HG02798 (cell line): ENCODE data around the gene NUP42.
A peak's percentile ranks its signal among the peaks of the same experiment; 100 is the strongest.
"Not testable (repeated sequence)": the region's sequence is repeated elsewhere in the genome, so short reads cannot be mapped to it uniquely, and the experiment has no call there.

Source experiments
- ATAC-seq: cut with Tn5 transposase; IDR thresholded peaks from one replicate; pipeline ENCODE4 v1.9.1; 2021; ENCODE audit warnings: mild to moderate bottlenecking; ENCODE audit not compliant: unreplicated experiment, poor library complexity

Gene NUP42

DNA sequence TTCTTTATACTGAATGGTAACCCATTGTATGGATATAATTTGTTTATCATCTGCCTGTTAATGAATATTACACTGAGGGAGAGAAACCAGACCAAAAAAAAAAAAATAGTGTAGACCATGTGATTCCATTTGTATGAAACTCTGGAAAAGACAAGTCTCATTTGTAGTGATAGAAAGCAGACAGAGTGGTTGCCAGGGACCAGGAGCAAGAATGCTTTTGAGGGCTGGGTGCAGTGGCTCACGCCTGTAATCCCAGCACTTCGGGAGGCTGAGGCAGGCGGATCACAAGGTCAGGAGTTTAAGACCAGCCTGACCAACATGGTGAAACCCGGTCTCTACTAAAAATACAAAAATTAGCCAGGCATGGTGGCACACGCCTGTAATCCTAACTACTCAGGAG, 15.9 kb downstream of the NUP42 start:
- ATAC-seq: not testable (repeated sequence)

DNA sequence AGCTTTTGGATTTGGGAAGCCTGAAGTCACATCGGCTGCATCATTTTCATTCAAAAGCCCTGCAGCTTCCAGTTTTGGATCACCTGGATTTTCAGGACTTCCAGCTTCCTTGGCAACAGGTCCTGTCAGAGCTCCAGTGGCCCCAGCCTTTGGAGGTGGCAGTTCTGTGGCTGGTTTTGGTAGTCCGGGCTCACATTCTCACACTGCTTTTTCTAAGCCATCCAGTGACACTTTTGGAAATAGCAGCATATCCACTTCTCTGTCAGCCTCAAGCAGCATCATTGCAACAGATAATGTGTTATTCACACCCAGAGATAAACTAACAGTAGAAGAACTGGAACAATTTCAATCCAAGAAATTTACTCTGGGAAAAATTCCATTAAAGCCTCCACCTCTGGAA, 18.5 kb downstream of the NUP42 start:
- no peak for ATAC-seq

DNA sequence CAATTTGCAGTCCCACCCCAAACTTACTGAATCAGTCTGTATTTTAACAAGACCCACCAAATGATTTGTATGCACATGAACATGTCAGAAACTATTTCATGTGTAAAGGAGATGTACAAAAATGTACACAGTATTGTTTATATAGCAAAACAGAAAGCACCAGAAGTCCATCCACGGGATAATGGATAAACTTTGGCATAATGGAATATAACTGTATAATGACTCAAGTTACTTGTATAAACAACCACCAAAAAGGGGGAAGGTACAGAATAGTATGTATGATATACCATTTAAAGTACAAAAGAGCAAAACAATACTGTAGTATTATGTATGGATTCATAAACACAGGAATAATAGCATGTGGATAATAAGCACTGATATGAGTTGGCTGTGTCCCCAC, 22.4 kb downstream of the NUP42 start:
- ATAC-seq: no peak

DNA sequence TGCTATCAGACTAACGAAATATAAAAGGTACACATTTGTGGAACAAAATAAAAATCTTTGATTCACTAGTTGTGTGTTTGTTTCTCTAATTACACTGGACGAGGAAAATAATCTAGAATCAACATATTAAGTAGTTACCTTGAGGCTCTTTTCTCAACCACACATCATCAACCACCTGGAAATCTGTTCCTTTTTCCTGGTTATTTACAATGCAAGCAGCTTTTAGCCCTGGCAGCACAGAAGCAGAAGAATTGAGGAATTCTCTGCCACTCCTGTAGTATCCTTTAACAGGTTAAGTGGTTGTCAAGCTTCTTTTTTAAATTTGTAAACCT, 23.7 kb downstream of the NUP42 start:
- no peak for ATAC-seq

DNA sequence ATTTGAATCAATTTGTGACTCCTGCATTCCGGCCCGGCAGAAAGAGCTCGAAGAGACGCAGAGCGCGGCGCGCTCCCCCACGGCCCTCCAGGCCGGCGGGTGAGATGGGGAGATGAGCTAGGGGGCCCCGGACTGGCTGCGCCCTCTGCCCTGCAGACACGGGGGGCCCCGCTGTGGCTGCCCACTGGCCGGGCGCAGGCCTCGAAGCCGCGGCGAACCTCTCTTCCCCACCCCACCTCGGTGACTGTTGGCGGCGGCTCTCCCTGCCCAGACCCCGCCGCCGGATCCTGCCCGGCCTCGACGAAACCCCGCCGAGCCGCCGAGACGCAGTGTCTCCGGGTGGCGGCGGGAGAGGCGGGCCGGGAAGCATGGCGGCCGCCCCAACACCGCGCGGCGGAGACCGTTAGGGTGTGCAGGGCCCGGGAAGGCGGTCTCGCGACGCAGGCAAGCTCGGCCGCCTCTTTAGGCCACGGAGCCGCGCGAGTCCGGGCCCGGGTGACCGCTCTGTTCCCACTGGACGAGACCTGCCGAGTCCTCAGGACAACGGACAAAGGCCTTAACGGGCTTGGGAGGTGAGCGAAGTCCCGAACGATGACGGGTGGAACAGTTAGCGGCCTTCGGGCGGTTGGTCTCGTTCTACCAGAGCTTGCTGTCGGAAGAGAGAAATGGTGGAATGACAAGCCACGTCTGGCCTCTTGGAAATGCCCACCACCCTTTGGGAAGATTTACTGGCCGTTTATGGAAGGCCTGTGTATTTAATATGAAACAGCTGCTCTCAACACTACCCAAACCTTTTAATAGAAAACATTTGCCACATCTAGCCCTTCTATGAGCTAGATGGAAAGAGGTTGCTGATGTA, 24.3 kb downstream of the NUP42 start:
- ATAC-seq: peak; percentile 50

DNA sequence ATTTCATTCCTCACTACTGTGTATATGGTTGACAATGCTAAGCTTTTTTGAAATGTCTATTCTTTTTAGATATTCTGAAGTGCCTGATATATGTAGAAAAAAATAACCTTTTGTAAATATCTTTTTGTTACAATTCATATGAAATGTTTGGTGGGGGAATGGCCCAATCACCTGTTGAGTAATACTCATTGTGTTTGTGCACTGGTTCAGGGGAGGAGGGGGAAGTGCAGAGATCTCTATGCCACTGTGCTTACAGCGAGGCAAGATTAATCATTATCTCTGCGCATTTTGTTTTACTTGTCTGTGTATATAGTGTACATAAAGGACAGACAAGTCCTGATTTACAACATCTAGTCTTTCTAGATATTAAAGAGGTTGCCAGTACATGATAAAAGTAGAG, 25.2 kb downstream of the NUP42 start:
- no peak for ATAC-seq

DNA sequence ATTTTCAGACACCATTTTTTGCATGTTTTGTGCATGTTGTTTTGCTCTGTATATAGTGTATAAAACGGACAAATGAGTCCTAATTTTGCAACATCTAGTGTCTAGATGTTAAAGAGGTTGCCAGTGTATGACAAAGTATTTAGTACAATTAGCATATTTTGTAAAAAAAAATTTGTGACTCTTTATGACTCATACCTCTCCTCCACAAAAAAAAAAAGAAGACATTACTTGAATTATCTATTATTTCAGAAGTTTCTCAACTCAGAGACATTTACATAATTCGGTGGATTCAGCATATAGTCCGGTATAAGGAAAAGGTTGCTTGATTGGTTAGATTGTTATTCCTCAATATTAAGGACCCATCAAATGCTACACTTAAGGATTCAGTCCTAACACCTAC, 26.0 kb downstream of the NUP42 start:
- ATAC-seq: no peak

DNA sequence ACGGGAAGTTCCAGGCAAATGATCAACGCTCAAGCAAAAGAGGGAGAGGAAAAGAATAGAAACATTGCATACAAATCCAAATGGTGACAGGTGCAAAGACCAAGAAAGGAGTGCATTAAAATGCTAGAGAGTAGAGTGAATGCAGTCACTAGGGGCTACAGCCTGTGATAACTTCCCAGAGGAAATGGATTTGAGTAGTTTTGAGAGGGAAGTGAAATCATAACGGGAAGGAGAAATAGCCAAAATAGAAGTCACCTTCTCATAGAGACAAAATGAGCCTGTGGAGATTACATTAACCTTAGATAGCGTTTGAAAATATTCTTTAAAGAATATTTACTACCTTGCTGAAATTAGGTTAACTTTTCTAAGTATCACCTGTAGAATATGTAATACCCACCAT, 26.5 kb downstream of the NUP42 start:
- no peak for ATAC-seq

DNA sequence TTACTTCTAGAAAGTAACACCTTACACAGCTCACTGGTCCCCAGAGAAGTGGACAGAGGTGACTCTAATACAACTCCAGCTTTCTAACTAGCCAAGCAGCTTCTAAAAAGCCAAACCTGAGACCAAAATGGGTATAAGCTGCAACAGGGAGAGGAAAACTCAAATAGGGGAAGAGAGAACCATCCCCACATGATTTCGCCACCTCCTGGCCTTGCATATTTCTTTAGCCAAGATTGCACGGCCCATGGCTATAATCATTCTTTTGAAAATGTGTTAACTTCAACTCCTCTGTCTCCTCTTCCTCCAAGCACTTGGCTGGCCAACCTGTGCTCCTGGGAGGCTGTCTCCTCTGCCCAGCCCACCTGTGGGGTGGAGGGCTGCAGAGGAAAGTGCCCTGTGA, 28.7 kb downstream of the NUP42 start:
- no peak for ATAC-seq

DNA sequence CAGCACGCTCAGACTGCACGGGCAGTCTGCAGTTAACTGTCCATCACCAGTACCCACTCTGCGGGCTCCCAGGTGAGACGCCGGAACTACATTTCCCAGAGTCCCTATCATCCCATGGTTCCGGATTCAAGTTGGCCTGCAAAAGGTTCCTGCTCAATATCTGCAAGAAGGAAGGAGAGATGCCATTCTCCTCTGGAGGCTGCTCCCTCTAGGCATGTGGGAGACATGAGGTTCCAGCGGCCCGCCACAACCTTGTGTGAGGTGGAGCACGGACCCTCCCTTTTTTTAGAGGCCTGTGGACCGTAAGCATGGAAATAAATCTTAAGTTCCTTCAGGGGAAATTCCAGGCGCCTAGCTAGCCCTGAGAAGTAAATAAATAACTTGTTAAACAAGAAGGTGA, 29.7 kb downstream of the NUP42 start:
- ATAC-seq: no peak

DNA sequence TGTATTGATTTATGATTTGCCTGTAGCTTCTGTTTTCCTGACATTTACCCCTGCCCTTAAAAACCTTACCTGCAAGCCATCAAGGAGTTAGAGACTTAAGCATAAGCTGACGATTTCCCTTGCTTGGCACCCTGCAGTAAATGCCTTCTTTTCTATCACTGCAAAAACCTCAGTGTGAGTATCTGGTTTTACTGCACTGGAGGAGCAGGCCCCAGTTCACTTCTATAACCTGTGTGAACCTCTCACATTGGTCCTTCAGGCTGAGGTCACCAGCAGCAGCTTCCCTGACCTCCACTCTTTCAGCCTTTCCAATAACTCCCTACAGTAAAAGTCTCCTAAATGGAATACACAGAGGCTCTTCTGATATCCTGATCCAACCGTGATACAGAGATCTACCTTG, 30.5 kb downstream of the NUP42 start:
- ATAC-seq: no peak

DNA sequence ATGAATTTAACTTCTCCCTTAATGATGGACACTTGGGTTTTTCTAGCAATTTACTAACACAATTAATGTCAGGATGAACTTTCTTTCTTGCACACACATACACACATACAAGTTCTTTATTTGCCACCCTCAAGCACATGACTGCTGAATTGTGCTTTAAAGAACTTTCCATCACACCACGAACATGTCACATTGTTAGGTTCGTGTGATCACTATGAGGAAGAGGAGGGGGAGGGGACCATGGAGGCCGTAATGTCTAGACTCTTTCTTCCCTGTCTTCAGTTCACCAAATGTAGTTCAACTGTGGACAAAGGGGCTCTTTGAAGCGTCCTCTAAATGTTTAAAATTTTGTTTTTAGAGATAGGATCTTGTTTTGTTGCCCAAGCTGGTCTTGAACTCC, 31.0 kb downstream of the NUP42 start:
- no peak for ATAC-seq

DNA sequence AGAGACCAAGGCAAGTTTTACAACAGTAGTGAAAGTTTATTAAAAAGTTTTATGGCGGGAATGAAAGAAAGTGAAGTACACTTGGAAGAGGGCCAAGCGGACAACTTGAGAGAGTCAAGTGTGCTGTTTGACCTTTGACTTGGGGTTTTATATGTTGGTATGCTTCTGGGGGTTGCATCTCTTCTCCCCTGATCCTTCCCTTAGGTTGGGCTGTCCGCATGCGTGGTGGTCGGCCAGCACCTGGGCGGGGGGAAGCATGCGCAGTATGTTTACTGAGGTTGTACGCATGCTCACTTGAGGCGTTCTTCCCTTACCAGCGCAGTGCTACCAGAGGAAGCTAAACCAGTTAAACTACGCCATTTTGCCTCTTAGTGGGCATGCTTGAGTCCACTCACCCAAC, 31.9 kb downstream of the NUP42 start:
- ATAC-seq: no peak

DNA sequence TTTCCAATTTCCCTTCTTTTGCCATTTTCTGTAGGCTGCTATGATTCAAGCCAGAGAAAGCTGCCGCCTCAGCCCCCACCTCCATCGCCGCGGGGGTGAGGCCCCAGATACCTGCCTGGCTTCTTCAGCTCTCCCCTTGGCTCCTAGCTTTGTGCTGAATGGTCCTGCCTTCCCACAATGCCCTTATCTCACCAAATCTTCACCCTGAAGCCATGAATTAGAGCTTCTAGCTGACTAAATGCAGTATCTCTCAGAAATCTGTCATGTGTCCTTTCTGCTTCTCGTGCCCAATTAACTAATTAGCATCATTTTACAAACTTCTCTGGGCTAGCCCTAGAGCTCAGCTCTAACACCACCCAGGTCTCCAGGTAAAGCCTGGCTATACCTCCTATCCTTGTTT, 32.6 kb downstream of the NUP42 start:
- no peak for ATAC-seq

DNA sequence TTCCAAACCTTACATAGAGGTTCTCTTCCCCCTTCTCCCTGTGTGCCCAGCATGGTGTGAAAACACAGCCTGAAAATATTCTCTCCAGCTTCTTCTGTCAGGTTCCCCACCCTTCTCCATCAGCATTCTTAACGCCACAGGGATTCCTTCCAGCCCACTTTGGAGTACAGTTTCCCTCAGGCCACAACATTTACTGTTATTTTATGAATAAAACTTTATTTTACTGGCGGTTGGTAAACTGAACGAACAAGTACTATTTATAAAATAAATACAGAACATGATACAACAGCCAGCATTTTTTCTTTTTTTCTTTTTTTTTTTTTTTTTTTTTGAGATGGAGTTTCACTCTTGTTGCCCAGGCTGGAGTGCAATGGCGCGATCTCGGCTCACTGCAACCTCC, 33.1 kb downstream of the NUP42 start:
- ATAC-seq: no peak

DNA sequence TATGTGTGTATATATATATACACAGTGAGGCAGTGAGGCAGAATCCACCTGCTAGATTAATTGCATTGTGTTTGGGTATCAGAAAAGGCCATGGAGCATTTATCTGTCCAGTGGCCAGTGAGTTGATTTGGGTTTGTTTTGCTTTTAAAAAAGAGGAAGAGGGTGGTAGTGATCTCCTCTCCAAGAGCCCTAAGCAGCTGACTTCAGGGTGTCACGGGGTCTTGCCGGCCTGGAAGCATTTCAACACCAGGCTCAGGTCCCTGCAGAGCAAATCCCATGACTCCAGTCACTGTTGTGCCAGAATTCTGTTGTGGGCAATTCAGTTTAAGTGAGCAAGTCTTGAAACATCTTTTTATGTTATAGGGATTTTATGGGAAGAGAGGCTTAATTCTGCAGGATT, 34.2 kb downstream of the NUP42 start:
- no peak for ATAC-seq

DNA sequence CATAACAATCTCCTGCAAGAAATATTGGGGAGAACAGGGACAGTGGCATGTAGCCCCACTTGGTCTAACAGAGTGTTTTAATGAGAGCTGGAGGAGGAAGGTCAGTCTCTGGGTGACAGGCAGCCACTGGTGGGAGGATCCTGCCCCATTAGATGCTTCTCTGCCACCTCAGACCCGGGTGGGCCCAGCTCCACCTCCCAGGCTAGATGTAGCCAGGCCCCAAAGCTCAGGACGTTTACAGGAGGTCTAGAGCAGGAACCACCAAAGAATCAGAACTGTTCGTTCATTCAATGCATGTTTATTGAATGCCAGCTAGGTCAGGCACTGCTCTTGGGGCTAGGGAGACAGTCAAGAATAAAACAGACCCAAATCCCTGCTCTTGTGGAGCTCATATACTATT, 36.3 kb downstream of the NUP42 start:
- no peak for ATAC-seq

DNA sequence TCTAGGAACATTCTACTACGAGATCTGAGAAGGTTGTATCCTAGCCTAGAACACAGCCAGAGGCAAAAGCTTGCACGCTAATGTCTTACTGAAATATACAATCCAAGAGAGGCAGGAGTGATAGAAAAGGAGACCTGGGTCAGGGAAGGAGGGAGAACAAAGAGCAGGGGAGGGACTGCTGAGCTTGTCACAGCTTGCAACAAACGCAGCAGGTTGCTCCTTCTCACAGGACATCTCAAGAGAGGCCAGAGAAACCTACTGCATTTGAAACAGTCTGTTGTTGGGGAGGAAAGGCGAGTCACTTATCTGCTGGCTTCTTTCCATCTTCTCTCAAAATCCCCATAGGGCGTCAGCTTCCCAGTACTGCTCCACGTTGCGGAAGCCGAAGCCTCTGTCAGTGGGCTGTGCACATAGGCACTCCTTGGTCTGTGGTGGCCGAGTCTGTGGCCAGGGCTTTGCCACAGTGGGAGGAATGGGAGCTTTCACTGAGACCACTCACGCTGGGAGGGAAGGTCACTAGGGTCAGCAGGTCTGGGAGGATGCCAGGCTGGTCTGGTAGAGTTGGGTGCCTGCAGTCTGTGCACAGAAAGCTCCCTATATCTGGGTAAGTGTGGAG, 39.0 kb downstream of the NUP42 start:
- ATAC-seq: no peak

DNA sequence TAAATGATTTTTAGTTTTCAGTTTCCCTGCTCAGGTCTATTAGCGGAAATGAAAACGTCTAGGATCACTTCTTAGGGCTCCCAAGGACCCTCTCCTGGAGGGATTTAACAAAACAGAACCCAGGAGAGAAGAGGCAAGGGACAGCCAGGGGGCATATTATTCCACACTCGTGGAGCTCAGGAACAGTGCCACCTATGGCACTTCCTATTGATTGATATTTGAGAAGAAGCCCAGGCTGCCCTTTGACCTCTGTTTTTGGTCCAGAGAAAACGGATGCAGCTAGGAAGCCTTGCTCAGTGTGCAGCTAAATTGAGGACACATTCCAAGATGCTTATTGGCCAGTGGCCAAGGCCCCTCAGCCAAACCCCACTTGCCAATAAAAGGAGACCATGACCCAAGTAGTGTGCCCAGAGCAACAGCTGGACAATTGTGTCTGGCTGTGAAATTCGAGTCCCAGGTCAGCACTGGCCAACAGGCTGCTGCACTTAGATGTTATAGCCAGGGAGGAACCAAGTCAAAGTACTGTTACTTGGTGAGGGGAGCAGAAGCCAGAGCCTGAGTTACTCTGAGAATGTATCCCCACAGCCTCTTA, 40.7 kb downstream of the NUP42 start:
- ATAC-seq: no peak

DNA sequence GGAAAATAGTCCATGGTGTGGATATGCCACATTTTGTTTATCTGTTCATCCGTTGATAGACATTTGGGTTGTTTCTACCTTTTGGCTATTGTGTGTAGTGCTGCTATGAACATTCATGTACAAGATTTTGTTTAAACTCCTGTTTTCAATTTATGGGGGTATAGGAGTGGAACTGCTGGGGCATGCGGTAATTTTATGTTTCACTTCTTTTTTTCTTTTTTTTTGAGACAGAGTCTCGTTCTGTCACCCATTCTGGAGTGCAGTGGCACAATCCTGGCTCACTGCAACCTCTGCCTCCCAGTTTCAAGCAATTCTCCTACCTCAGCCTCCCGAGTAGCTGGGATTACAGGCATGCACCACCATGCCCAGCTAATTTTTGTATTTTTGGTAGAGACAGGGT, 42.5 kb downstream of the NUP42 start:
- ATAC-seq: not testable (repeated sequence)

DNA sequence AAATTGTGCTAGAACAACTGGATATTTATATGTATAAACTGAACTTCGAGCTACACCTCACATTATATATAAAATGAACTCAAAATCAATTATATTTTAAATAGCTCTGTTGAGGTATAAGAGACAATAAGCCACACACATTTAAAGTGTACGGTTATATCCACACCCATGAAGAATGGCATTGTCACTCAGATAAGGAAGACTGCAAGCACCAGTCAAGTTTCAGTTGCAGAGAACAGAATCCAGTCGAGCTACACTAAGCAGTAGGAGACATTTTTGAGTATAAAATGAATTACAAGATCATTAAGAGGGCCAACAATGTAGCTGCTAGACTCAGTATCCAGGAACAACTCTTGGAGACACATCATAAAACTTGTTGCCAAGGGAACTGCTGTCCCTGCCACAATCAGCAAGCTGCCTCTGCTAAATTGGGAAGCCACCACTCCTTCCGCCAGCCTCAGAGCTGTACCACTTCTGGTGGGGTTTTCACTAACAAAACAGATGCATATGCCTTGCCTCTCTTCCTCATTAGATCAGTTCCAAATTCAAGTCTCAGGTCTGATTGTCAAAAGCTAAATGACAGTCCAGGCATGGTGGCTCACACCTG, 45.1 kb downstream of the NUP42 start:
- no peak for ATAC-seq
